Measurements from ENCODE around the gene EML1.

EML1 gene

DNA sequence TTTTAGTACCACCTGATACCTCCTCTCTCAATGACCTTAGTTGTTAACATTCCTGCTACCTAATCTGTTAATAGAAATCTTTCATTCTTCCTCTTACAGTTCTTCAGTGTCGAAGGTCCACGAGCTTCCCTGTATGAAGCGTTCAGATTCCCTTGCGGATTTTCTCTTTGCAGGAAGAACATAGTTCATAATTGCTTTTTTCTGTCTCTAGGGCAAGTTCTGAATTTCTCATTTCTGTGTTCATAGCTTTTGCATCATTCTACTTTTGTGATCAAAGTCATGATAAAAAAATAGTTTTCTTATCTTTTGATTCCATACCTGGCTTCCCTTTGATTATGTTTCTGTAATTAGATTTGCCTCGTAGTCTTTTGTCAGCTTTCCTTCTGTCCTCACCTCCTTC is 94.9 kb downstream of the EML1 start:
- peaks cover 3% of the 10 kb centered on the region; the same call in 1 of the 2 replicates for H3K4me1 ChIP-seq
- H3K4me3 ChIP-seq (ENCODE audit: low read depth, low read length): no peak overlapping the region
- DNase-seq: no peak
- H3K9me3 ChIP-seq: no peaks in the 10 kb centered on the region
- H3K27me3 ChIP-seq: no peaks in the 10 kb centered on the region
- no peak for TF ChIP-seq CTCF (IDR thresholded peaks at IDR 0.05; ENCODE audit: low read depth, low read length)
- H3K36me3 ChIP-seq: no peaks in the 10 kb centered on the region

- Histone ChIP-seq H3K9me3 (no peaks in the 10 kb centered on the region), H3K27me3 (no peaks in the 10 kb centered on the region), H3K4me1 (peaks cover 3% of the 10 kb centered on the region; the same call in 1 of the 2 replicates), H3K36me3 (no peaks in the 10 kb centered on the region), H3K4me3 (ENCODE audit: low read depth, low read length) (no peak overlapping the region)
- no peak for TF ChIP-seq CTCF (IDR thresholded peaks at IDR 0.05; ENCODE audit: low read depth, low read length)
- no peak for DNase-seq
Observed at GRCh38 chr14:99889268-99889667, 96.1 kb downstream of the EML1 start.

DNA sequence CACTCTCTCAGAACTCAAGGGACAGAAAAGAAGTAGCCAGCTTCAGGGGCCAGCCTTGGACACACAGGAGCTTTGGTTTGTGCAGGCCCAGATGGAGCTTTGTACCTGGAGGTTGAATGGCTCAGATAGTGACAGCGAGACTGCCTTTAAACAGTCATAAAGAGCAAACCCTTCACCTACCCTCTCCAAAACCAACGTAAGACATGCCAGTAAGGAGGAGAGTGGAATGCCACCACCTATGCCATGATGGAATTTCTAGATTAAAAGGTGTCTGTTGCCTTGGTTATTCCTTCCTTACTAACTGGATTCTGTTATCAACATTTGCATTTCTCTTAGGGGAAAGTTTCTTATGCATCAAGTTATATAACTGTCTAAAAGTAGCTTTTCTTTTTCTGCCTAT is 98.1 kb downstream of the EML1 start:
- DNase-seq: no peak
- Histone ChIP-seq H3K4me1 (no peaks in the 10 kb centered on the region; the same call in 1 of the 2 replicates), H3K36me3 (no peaks in the 10 kb centered on the region), H3K9me3 (no peaks in the 10 kb centered on the region), H3K27me3 (no peaks in the 10 kb centered on the region), H3K4me3 (ENCODE audit: low read depth, low read length) (no peak overlapping the region)
- no peak for TF ChIP-seq CTCF (IDR thresholded peaks at IDR 0.05; ENCODE audit: low read depth, low read length)

DNA sequence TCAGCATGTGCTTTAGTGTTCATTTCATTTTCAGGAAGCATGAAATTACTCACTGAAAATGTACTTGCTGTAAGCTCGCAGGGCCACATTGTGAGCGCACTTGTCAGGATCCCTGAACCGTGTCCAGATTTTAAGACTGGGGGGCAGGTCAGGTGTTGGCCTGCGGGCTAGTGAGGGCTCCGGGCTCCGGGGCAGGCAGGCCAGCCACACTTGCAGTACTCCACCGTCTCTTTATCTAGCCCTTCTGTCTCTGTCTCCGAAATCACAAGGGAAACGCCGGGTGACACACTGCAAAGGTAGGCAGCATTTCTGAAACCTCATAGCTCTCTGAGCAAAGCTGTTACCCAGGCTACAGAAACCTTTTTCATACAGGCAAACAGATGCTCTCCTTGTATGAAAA is 98.7 kb downstream of the EML1 start:
- TF ChIP-seq CTCF (IDR thresholded peaks at IDR 0.05; ENCODE audit: low read depth, low read length): no peak
- Histone ChIP-seq H3K4me1 (no peaks in the 10 kb centered on the region; the same call in 1 of the 2 replicates), H3K27me3 (no peaks in the 10 kb centered on the region), H3K4me3 (ENCODE audit: low read depth, low read length) (no peak overlapping the region), H3K9me3 (no peaks in the 10 kb centered on the region), H3K36me3 (no peaks in the 10 kb centered on the region)
- no peak for DNase-seq

- no peak overlapping the region for H3K4me3 ChIP-seq (ENCODE audit: low read depth, low read length)
- H3K9me3 ChIP-seq: no peaks in the 10 kb centered on the region
- TF ChIP-seq CTCF (IDR thresholded peaks at IDR 0.05; ENCODE audit: low read depth, low read length): no peak
- no peaks in the 10 kb centered on the region for H3K27me3 ChIP-seq
- DNase-seq: no peak
- no peaks in the 10 kb centered on the region for H3K36me3 ChIP-seq
- no peaks in the 10 kb centered on the region; the same call in 1 of the 2 replicates for H3K4me1 ChIP-seq
Observed at GRCh38 chr14:99892406-99892805, 99.2 kb downstream of the EML1 start.

DNA sequence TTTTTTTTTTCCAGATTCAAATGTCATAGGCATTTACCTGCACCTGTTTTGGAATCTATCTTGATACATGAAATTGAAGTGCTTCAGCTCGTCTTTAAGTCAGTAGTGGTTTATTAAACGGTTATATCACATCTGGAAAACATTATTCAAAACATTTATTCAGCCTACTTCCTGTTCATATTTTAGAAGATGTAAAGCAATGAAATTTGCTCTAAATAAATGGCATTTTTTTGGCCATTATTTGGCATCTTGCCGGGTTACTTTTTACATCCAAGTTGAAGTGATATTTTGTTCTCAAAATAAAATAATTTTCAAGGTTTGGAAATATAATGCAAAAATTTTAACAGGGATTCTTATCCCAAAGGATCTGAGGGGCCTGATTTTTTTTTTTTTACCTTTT is 103.1 kb downstream of the EML1 start:
- no peak for DNase-seq
- no peaks in the 10 kb centered on the region for H3K27me3 ChIP-seq
- H3K9me3 ChIP-seq: no peaks in the 10 kb centered on the region
- TF ChIP-seq CTCF (IDR thresholded peaks at IDR 0.05; ENCODE audit: low read depth, low read length): no peak
- H3K4me3 ChIP-seq (ENCODE audit: low read depth, low read length): no peak overlapping the region
- H3K36me3 ChIP-seq: peaks cover 1% of the 10 kb centered on the region; the same call in 1 of the 2 replicates
- no peaks in the 10 kb centered on the region; the same call in 1 of the 2 replicates for H3K4me1 ChIP-seq
